A673 (cell line): ENCODE measurements around the gene CHCHD6. TPM values are rescaled to one million over a fixed set of nuclear protein-coding genes. Genes with fewer than 3 reads are reported as not detected.
A peak's percentile ranks its signal among the peaks of the same experiment; 100 is the strongest.

Experiments
- BruUV-seq: library from RNA; stranded (reverse); fragments of 400-500 nt; replicated peaks from 2 replicates; lab custom pipeline; 2021; lab: Mats Ljungman, UMichigan
- CTCF ChIA-PET: fragments of 300-600 bp; sonication (Branson Sonifier 250); formaldehyde crosslinking; loops from one replicate; lab custom pipeline; 2022; ENCODE audit warnings: antibody characterized with exemption; lab: Charles Lee
- POLR2A ChIA-PET: fragments of 300-600 bp; sonication (Branson Sonifier 250); formaldehyde crosslinking; loops from one replicate; lab custom pipeline; 2022; ENCODE audit warnings: antibody characterized with exemption; ENCODE audit not compliant: low non-redundant PET; lab: Charles Lee
- DNase-seq: peaks from one replicate; pipeline ENCODE4 v3.0.0-alpha.2; 2015; ENCODE audit warnings: low spot score
- H3K27ac ChIP-seq: fragments of 200-600 bp; sonication (generic); 2 replicates; pipeline ENCODE4 v1.5.1; 2016; ENCODE audit warnings: mixed run types, low read depth, mild to moderate bottlenecking, mixed read lengths, antibody characterized with exemption, low read length; ENCODE audit not compliant: poor library complexity, severe bottlenecking
- H3K27me3 ChIP-seq: fragments of 200-600 bp; sonication (generic); replicated peaks from 2 replicates; pipeline ENCODE4 v1.6.1; 2017; ENCODE audit warnings: mixed run types, low read depth, mild to moderate bottlenecking, mixed read lengths, antibody characterized with exemption, low read length; ENCODE audit not compliant: insufficient read depth, poor library complexity
- H3K36me3 ChIP-seq: fragments of 200-600 bp; sonication (generic); 2 replicates; pipeline ENCODE4 v1.6.1; 2016; ENCODE audit warnings: mixed run types, mild to moderate bottlenecking, mixed read lengths, antibody characterized with exemption, low read length; ENCODE audit not compliant: insufficient read depth, poor library complexity, severe bottlenecking
- H3K4me1 ChIP-seq: fragments of 200-600 bp; sonication (generic); 2 replicates; pipeline ENCODE4 v1.6.1; 2017; ENCODE audit warnings: mixed run types, mild to moderate bottlenecking, mixed read lengths, antibody characterized with exemption, low read length; ENCODE audit not compliant: insufficient read depth, poor library complexity, severe bottlenecking
- H3K4me3 ChIP-seq: fragments of 200-600 bp; sonication (generic); 2 replicates; pipeline ENCODE4 v1.5.1; 2016; ENCODE audit warnings: low read depth, mixed run types, mild to moderate bottlenecking, mixed read lengths, low read length; ENCODE audit not compliant: poor library complexity, severe bottlenecking
- H3K9me3 ChIP-seq: fragments of 200-600 bp; sonication (generic); 2 replicates; pipeline ENCODE4 v1.6.1; 2016; ENCODE audit warnings: mixed run types, low read depth, mild to moderate bottlenecking, mixed read lengths, antibody characterized with exemption, low read length; ENCODE audit not compliant: poor library complexity, severe bottlenecking
- CTCF ChIP-seq: fragments of 300-800, 200-600 bp; sonication (generic); conservative IDR thresholded peaks from 2 replicates; pipeline ENCODE4 v1.5.1; 2017; ENCODE audit warnings: low read depth, mild to moderate bottlenecking, antibody characterized with exemption, low read length, moderate library complexity, mixed read lengths
- EZH2 ChIP-seq: fragments of 200-600 bp; sonication (generic); IDR thresholded peaks from 2 replicates; pipeline ENCODE4 v1.6.1; 2017; ENCODE audit warnings: borderline replicate concordance, low read depth, mild to moderate bottlenecking, mixed read lengths, antibody characterized with exemption, low read length; ENCODE audit not compliant: poor library complexity, severe bottlenecking
- intact Hi-C: fragments of 100-400 bp; cut with micrococcal nuclease; formaldehyde crosslinking; loops from one replicate; pipeline ENCODE4 v1.10.0; 2022; ENCODE audit not compliant: unreplicated experiment
- total RNA-seq: library from RNA; stranded (reverse); gene quantifications from 2 replicates; pipeline ENCODE4 v1.2.3, GENCODE V29; 2021

CHCHD6 gene
- total RNA-seq, 1 experiment from 2014 or later: 23.3 TPM

- no peak for TF ChIP-seq EZH2
- peak; percentile 35 for TF ChIP-seq CTCF
- ChIA-PET POLR2A (no interaction called here), CTCF (interaction anchor here (0.6 to 1.1 kb wide), 3 partner anchors 154 to 796 kb away, joined by 3 to 4 read pairs (median 4); no protein-coding TSS in a partner anchor)
- no peak for DNase-seq
- Histone ChIP-seq H3K27ac (no peak overlapping the region), H3K36me3 (no peaks in the 10 kb centered on the region), H3K4me3 (no peak overlapping the region), H3K27me3 (peaks cover 35% of the 10 kb centered on the region), H3K9me3 (peaks cover 14% of the 10 kb centered on the region), H3K4me1 (no peaks in the 10 kb centered on the region)
- no TSS peak for BruUV-seq
- intact Hi-C loops: loop anchor here (10.0 kb wide), 1 partner anchor 135 kb away; the partner anchor contains the start of gene CHST13
These were observed 43.8 kb upstream of the CHCHD6 start for GRCh38 chr3:126659915-126660886.

GRCh38 chr3:126661532-126662364 is 42.3 kb upstream of the CHCHD6 start:
- ChIA-PET POLR2A (no interaction called here), CTCF (no interaction called here)
- peaks cover 35% of the 10 kb centered on the region for H3K27me3 ChIP-seq
- no peaks in the 10 kb centered on the region for H3K36me3 ChIP-seq
- no TSS peak for BruUV-seq
- no peak overlapping the region for H3K27ac ChIP-seq
- TF ChIP-seq CTCF: no peak
- no peak for TF ChIP-seq EZH2
- H3K4me1 ChIP-seq: no peaks in the 10 kb centered on the region
- H3K9me3 ChIP-seq: peaks cover 14% of the 10 kb centered on the region
- intact Hi-C loops: no loop called here
- H3K4me3 ChIP-seq: no peak overlapping the region
- DNase-seq: no peak

GRCh38 chr3:126663257-126663656 is 40.8 kb upstream of the CHCHD6 start:
- POLR2A ChIA-PET: no interaction called here
- intact Hi-C loops: no loop called here
- DNase-seq: no peak
- no TSS peak for BruUV-seq
- CTCF ChIA-PET: no interaction called here
- no peaks in the 10 kb centered on the region for H3K36me3 ChIP-seq
- peaks cover 35% of the 10 kb centered on the region for H3K27me3 ChIP-seq
- H3K27ac ChIP-seq: no peak overlapping the region
- no peak for TF ChIP-seq EZH2
- TF ChIP-seq CTCF: no peak
- H3K4me1 ChIP-seq: no peaks in the 10 kb centered on the region
- no peak overlapping the region for H3K4me3 ChIP-seq
- peaks cover 14% of the 10 kb centered on the region for H3K9me3 ChIP-seq
